Activated T-helper 1 cell treated with anti-CD3 and anti-CD28 coated beads, Interleukin-2, amount 50 U/mL, for 16 hours (primary cell): Measurements from ENCODE around the gene ATAD2B.
"Not testable (repeated sequence)": the region's sequence is repeated elsewhere in the genome, so short reads cannot be mapped to it uniquely, and the experiment has no call there.

ENCODE experiments used
- DNase-seq, 2 donors: peaks; one replicate each; pipeline ENCODE4 v3.0.0-alpha.2; 2020; ENCODE audit warnings: low read depth in 1 of 2, low spot score in 1 of 2

ATAD2B gene

DNA sequence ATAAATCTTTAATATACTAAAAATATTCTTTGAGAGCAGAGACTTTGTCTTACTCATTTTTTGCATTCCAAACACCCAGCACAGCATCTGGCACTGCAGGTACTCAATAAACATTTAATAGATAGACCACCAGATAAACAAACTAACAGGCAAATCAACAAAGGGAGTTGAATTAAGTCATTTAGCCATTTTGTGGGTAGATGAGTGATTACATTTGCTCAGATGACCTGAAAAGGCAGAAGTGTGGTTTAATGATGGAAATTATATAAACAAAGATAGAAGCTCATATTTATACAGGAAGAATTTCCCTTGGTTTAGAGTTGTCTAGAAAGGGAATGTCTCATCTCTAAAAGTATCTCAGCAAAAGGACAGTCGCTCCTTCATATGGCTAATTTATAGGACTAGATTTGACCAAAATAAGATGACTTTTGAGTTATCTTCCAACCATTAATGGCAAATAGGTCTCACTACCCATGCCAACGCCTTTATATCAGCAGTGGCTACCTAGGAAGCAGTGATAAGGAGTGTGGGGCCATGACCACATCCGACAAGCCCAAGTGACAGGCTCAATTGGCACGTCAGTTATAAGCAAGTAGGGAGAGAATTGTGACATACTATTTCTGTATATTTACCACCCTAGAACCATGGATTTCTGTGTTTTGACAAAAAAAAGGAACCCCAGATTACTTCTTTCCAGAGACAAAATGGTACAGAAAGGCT lies 173.5 kb downstream of the ATAD2B start:
- no peak for DNase-seq

- no peak for DNase-seq
Observed at GRCh38 chr2:23751747-23752265, 175.1 kb downstream of the ATAD2B start.

DNA sequence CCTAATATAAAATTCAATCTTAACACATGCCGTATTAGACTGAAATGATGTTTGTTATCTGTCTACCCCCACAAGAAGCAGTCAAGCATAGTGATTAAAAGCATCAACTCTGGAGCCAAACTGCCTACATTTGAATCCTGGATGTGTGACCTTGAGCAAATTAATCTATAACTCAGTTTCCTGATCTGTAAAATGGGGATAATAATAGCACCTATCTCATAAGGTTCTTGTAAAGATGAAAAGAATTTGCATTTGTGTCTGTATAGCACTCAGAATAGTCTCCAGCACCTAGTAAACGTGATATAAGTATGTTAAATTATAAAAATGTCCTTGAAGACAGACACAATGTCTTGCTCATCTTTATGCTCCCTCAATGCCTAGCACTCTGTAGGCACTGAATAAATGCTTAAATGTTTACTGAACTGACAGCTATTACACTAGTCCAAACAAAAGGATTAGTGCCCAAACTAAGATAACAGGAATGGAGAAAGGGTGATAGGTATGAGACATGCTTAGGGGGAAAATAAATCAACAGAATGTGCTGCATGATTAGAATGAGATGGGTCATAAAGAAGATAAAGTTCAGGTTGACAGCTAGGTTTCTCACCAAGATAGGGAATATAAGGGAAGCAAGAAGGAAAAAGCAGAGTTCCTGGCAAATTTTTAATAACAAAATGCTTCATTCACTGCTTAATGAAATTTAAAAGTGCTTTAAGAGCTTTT lies 180.6 kb downstream of the ATAD2B start:
- DNase-seq = no peak

- no peak for DNase-seq
Observed at GRCh38 chr2:23745726-23746105, 181.2 kb downstream of the ATAD2B start.

GRCh38 chr2:23745068-23745725 lies 181.7 kb downstream of the ATAD2B start:
- no peak for DNase-seq

- not testable (repeated sequence) for DNase-seq
Observed at GRCh38 chr2:23736783-23737182, 190.1 kb downstream of the ATAD2B start.

DNA sequence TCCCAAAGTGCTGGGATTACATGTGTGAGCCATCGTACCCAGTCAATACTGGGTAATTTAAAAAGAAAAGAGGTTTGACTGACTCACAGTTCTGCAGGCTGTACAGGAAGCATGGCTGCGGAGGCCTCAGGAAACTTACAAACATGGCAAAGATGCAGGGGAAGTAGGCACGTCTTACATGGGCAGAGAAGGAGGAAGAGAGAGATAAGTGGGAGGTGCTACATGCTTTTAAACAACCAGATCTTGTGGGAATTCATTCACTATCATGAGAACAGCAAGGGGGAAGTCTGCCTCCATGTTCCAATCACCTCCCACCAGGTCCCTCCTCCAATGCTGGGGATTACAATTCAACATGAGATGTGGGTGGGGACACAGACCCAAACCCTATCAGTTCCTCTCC lies 192.5 kb downstream of the ATAD2B start:
- no peak for DNase-seq

DNA sequence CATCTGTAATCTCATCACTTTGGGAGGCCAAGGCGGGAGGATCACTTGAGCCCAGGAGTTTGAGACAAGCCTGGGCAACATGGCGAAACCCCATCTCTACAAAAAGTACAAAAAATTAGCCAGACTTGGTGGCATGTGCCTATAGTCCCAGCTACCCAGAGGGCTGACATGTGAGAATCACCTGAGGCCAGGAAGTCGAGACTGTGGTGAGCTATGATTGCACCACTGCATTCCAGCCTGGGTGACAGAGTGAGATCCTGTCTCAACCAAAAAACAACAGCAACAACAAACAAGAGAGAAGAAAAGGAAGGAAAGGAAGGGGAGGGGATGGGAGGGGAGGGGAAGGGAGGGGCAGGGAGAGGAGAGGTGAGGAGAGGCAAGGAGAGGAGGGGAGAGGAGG lies 203.9 kb downstream of the ATAD2B start:
- DNase-seq = not testable (repeated sequence)

GRCh38 chr2:23722255-23722654 lies 204.7 kb downstream of the ATAD2B start:
- DNase-seq = no peak

GRCh38 chr2:23721454-23721826 lies 205.5 kb downstream of the ATAD2B start:
- no peak for DNase-seq

GRCh38 chr2:23720705-23721453 lies 206.0 kb downstream of the ATAD2B start:
- no peak for DNase-seq

- no peak for DNase-seq
Observed at GRCh38 chr2:23719716-23720115, 207.2 kb downstream of the ATAD2B start.

- DNase-seq = no peak
Observed at GRCh38 chr2:23718931-23719700, 207.8 kb downstream of the ATAD2B start.

- no peak for DNase-seq
Observed at GRCh38 chr2:23713351-23713750, 213.6 kb downstream of the ATAD2B start.

DNA sequence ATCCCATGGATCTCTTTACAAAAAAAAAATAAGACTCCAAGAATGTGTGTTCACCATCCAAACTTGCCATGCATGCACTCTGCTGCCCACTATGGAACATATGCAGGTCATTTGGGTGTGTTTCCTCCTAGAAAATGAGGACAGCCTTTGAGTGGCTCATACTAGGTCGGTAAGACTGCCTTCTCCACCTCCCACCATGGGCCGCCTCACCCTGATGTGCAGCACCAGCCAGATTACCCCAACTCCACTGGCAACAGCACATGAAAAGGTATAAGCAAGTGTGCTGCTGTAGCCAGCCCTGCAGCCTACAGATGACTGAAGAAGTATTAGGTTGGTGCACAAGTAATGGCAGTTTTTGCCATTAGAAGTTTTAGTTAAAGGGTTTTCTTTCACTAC lies 214.2 kb downstream of the ATAD2B start:
- no peak for DNase-seq

DNA sequence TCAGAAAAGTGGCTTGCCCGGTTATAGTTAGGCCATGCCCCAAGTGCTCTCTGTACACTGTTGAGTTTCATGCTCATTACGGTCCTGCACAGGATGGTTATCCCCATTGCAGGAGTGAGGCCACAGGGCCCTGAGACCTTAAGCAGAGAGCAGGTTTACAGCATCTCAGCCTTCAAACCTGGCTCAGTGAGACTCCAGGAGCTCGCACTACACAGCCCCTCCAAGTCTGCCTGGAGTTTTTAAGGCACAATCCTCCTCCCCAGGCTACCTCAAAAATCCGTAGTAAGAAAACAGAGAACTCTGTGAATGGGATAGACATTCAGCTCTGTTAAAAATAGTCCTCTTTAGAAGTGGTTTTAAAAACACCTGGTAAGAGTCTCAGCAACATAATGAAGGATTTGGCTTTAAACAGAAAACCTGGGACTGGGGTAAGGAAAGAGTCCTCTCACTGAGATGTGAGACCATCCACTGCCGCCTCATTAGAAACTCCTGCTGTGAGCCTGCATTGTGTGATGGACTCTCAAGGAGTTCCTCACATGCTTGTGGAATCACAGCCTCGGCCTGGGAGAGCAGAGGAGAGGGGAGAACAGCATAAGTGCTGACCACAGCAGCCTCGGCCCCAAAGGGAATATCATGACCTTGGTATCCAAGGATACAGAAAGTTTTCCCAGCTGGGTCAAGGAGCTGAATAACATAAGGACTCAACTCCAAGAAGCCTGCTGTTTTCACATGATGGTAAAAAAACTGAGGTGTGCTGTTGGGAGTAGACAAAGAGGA lies 214.8 kb downstream of the ATAD2B start:
- no peak for DNase-seq

- DNase-seq = no peak
Observed at GRCh38 chr2:23709311-23709710, 217.6 kb downstream of the ATAD2B start.

DNA sequence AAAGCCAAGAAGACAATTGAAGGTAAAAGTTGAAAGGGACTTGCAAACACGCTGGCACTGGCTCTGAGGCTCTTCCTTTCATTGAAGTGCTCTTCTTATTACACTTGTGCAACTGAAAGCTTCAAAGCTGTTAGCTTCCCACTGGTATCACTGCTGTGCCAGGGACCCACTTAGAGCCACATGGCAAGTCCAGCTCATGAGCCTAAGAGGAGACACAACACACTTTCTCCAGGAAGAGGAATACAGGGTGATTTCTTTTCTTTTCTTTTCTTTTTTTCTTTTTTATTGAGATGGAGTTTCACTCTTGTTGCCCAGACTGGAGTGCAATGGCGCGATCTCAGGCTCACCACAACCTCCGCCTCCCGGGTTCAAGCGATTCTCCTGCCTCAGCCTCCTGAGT lies 218.2 kb downstream of the ATAD2B start:
- no peak for DNase-seq

DNA sequence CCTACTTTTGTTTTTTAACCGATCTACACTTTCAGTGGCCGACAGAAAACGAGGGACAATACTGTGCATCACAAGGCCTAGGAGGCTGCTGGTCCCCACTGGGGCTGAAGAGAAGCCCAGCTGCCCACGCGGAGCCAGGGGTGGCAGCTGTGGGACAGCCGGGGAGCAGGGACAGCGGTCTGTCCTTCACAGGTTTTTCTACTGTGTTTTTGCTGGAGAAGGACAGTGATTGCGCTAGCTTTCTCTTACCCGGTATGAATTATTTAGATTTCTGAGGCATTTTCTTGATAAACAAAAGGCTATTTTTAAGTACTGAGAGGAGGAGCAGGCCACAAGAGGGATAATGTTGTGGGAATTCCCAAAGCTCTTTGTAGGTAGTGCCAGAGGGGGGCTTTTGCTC lies 219.8 kb downstream of the ATAD2B start:
- DNase-seq = no peak

DNA sequence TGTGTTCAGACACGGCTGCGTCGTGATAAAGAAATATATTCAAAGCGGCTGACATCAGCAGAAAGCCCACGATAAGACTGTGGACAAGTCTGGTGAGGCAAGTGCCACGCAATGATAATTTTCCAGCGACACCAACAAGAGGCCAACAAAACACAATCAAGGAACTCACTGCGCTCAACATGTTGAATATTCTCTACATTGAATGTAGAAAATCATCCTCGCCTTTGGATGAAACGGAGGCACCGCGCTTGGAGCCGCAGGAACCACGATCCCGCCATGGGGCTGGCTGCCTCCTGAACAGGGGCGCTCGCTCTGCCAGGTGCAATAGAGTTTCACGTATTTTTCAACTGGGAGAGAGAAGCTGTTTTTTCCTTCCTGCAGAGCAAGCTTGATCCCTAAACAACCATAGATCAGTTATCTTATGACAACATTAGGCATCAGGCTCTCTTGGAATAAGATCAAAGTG lies 220.3 kb downstream of the ATAD2B start:
- no peak for DNase-seq
